Measurements from ENCODE around the gene ATM.
"Not testable (repeated sequence)": the region's sequence is repeated elsewhere in the genome, so short reads cannot be mapped to it uniquely, and the experiment has no call there.

The ATM gene

DNA sequence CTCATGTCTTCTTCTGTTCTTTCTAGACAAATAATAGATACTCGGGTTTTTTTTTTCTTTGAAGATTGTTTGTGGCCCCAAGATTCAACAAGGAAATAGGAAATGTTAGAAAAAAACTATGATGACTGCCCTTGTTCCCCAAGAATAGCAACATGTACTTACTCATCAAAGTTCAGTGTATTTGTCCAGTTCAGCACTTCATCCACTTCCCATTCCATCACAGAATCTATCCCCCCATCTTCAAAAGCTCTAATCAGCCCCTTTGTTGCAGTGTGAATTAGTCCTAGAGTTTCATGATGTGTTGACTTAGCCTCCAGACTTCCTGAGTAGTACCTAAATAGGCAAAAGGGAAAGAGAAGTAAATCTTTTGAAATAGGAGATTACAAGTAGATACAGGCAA is 170.2 kb downstream of the ATM start:
- DNase-seq (no peak), ATAC-seq (ENCODE audit: insufficient read depth, low read depth) (no peak)
- Histone ChIP-seq H4K20me1 (ENCODE audit: insufficient read depth, low read length) (no peaks in the 10 kb centered on the region), H3K4me2 (ENCODE audit: insufficient read depth, low read length) (no peak overlapping the region), H3K4me3 (ENCODE audit: low read depth in 1 of 2, low read length in 2 of 2) (no peak overlapping the region), H3K27me3 (ENCODE audit: insufficient read depth, low read length, poor library complexity) (no peaks in the 10 kb centered on the region), H3K9ac (ENCODE audit: low read depth, low read length) (no peak overlapping the region), H3K36me3 (ENCODE audit: insufficient read depth, low read length) (no peaks in the 10 kb centered on the region), H3K9me3 (ENCODE audit: insufficient read depth, low read length, severe bottlenecking) (no peaks in the 10 kb centered on the region), H3K27ac (ENCODE audit: low read length) (no peak overlapping the region), H3K4me1 (ENCODE audit: insufficient read depth, low read length) (no peaks in the 10 kb centered on the region), H3K79me2 (ENCODE audit: insufficient read depth, low read length) (no peaks in the 10 kb centered on the region), H2AFZ (ENCODE audit: low read depth, low read length) (no peak overlapping the region)
- no peak for TF ChIP-seq EZH2 (IDR thresholded peaks at IDR 0.05; ENCODE audit: borderline replicate concordance, low read depth, low read length, severe bottlenecking)

DNA sequence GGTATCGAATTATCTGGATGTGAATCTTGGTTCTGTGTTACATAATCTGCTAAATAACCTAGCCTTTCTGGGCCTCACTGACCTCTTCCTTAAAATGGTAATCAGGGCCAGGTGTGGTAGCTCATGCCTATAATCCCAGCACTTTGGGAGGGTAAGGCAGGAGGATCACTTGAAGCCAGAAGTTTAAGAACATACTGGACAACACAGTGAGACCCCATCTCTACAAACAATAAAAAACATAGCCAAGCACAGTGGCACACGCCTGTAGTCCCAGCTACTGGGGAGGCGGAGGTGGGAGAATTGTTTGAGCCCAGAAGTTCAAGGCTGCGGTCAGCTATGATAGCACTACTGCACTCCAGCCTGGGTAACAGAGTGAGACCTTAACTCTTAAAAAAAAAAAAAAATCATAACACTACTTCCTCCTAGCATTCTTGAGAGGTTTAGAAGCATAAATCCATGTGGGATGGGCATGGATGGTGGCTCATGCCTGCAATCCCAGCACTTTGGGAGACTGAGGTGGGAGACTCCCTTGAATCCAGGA is 171.9 kb downstream of the ATM start:
- DNase-seq (no peak), ATAC-seq (ENCODE audit: insufficient read depth, low read depth) (no peak)
- H2AFZ ChIP-seq (ENCODE audit: low read depth, low read length) = no peak overlapping the region
- H3K9ac ChIP-seq (ENCODE audit: low read depth, low read length) = no peak overlapping the region
- no peaks in the 10 kb centered on the region for H4K20me1 ChIP-seq (ENCODE audit: insufficient read depth, low read length)
- no peaks in the 10 kb centered on the region for H3K9me3 ChIP-seq (ENCODE audit: insufficient read depth, low read length, severe bottlenecking)
- TF ChIP-seq EZH2 (IDR thresholded peaks at IDR 0.05; ENCODE audit: borderline replicate concordance, low read depth, low read length, severe bottlenecking) = no peak
- TF ChIP-seq, protein P1, sequence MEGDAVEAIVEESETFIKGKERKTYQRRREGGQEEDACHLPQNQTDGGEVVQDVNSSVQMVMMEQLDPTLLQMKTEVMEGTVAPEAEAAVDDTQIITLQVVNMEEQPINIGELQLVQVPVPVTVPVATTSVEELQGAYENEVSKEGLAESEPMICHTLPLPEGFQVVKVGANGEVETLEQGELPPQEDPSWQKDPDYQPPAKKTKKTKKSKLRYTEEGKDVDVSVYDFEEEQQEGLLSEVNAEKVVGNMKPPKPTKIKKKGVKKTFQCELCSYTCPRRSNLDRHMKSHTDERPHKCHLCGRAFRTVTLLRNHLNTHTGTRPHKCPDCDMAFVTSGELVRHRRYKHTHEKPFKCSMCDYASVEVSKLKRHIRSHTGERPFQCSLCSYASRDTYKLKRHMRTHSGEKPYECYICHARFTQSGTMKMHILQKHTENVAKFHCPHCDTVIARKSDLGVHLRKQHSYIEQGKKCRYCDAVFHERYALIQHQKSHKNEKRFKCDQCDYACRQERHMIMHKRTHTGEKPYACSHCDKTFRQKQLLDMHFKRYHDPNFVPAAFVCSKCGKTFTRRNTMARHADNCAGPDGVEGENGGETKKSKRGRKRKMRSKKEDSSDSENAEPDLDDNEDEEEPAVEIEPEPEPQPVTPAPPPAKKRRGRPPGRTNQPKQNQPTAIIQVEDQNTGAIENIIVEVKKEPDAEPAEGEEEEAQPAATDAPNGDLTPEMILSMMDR (IDR thresholded peaks at IDR 0.05; ENCODE audit: borderline replicate concordance, extremely low read depth, low read length, poor library complexity, severe bottlenecking) = no peak
- no peaks in the 10 kb centered on the region for H3K27me3 ChIP-seq (ENCODE audit: insufficient read depth, low read length, poor library complexity)
- no peak overlapping the region for H3K4me3 ChIP-seq (ENCODE audit: low read depth in 1 of 2, low read length in 2 of 2)
- no peak overlapping the region for H3K27ac ChIP-seq (ENCODE audit: low read length)
- H3K4me1 ChIP-seq (ENCODE audit: insufficient read depth, low read length) = no peaks in the 10 kb centered on the region
- no peaks in the 10 kb centered on the region for H3K36me3 ChIP-seq (ENCODE audit: insufficient read depth, low read length)
- H3K79me2 ChIP-seq (ENCODE audit: insufficient read depth, low read length) = no peaks in the 10 kb centered on the region
- H3K4me2 ChIP-seq (ENCODE audit: insufficient read depth, low read length) = no peak overlapping the region

DNA sequence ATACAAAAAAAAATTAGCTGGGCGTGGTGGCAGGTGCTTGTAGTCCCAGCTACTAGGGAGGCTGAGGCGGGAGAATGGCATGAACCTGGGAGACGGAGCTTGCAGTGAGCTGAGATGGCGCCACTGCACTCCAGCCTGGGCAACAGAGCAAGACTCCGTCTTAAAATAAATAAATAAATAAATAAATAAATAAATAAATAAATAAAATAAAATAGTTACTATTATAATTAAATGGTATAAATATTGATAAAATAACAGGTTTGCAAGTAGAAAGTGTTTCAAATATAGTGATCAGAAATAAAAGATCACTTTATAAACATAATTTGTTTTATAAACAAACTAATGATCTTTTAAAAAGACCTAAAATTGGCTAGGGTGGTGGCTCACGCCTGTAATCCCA is 173.8 kb downstream of the ATM start:
- ATAC-seq (ENCODE audit: insufficient read depth, low read depth); H3K4me2 ChIP-seq (ENCODE audit: insufficient read depth, low read length): not testable (repeated sequence)

DNA sequence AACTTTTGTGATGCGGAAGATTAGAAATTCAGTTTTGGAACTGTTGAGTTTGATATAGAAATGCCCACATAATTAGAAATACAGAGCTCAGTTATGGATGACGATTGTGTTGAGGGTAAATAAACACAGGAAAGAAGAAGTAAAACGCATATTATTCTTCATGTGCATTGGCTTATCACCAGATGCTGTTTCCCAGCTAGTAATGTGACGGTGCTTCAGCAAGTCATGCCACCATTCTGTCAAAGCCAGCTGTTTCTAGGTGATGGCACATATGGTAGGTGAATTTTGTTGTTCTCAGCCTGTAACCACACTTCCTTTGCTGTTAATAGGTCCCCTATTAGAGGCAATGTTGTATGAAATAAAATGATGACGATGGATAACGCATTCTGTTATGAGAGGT is 175.6 kb downstream of the ATM start:
- Histone ChIP-seq H3K4me1 (ENCODE audit: insufficient read depth, low read length) (no peaks in the 10 kb centered on the region), H3K36me3 (ENCODE audit: insufficient read depth, low read length) (no peaks in the 10 kb centered on the region), H4K20me1 (ENCODE audit: insufficient read depth, low read length) (no peaks in the 10 kb centered on the region), H3K9me3 (ENCODE audit: insufficient read depth, low read length, severe bottlenecking) (no peaks in the 10 kb centered on the region), H3K4me2 (ENCODE audit: insufficient read depth, low read length) (no peak overlapping the region), H2AFZ (ENCODE audit: low read depth, low read length) (no peak overlapping the region), H3K4me3 (ENCODE audit: low read depth in 1 of 2, low read length in 2 of 2) (no peak overlapping the region), H3K27me3 (ENCODE audit: insufficient read depth, low read length, poor library complexity) (no peaks in the 10 kb centered on the region), H3K9ac (ENCODE audit: low read depth, low read length) (no peak overlapping the region), H3K27ac (ENCODE audit: low read length) (no peak overlapping the region), H3K79me2 (ENCODE audit: insufficient read depth, low read length) (no peaks in the 10 kb centered on the region)
- DNase-seq = no peak
- TF ChIP-seq, protein P1 (IDR thresholded peaks at IDR 0.05; ENCODE audit: borderline replicate concordance, extremely low read depth, low read length, poor library complexity, severe bottlenecking) = no peak
- no peak for TF ChIP-seq EZH2 (IDR thresholded peaks at IDR 0.05; ENCODE audit: borderline replicate concordance, low read depth, low read length, severe bottlenecking)
- no peak for ATAC-seq (ENCODE audit: insufficient read depth, low read depth)

More for the DNA sequence above, 173.8 kb downstream of the ATM start:
- H3K27ac ChIP-seq (ENCODE audit: low read length); DNase-seq; H3K9ac ChIP-seq (ENCODE audit: low read depth, low read length); H3K27me3 ChIP-seq (ENCODE audit: insufficient read depth, low read length, poor library complexity); H3K36me3 ChIP-seq (ENCODE audit: insufficient read depth, low read length); H4K20me1 ChIP-seq (ENCODE audit: insufficient read depth, low read length); H2AFZ ChIP-seq (ENCODE audit: low read depth, low read length); H3K79me2 ChIP-seq (ENCODE audit: insufficient read depth, low read length); H3K9me3 ChIP-seq (ENCODE audit: insufficient read depth, low read length, severe bottlenecking); H3K4me3 ChIP-seq (ENCODE audit: low read depth in 1 of 2, low read length in 2 of 2); H3K4me1 ChIP-seq (ENCODE audit: insufficient read depth, low read length): not testable (repeated sequence)

All from DND-41 (cell line).